HG03571 (cell line): Measurements from ENCODE around the gene HACL1.
"Not testable (repeated sequence)": the region's sequence is repeated elsewhere in the genome, so short reads cannot be mapped to it uniquely, and the experiment has no call there.

Experiments used
- ATAC-seq: cut with Tn5 transposase; IDR thresholded peaks from one replicate; pipeline ENCODE4 v1.9.1; 2021; ENCODE audit not compliant: unreplicated experiment

Gene HACL1

GRCh38 chr3:15581471-15582394 is 19.6 kb downstream of the HACL1 start:
- ATAC-seq = no peak

GRCh38 chr3:15579051-15579450 is 22.3 kb downstream of the HACL1 start:
- no peak for ATAC-seq

GRCh38 chr3:15578289-15578867 is 23.0 kb downstream of the HACL1 start:
- ATAC-seq = no peak

- no peak for ATAC-seq
Measured at GRCh38 chr3:15576475-15576874, 24.9 kb downstream of the HACL1 start.

GRCh38 chr3:15575446-15575845 is 25.9 kb downstream of the HACL1 start:
- ATAC-seq = no peak

- ATAC-seq = no peak
Measured at GRCh38 chr3:15572138-15572537, 29.2 kb downstream of the HACL1 start.

GRCh38 chr3:15563190-15563589 is 38.2 kb downstream of the HACL1 start:
- ATAC-seq = no peak

- no peak for ATAC-seq
Measured at GRCh38 chr3:15562560-15562959, 38.8 kb downstream of the HACL1 start.

- no peak for ATAC-seq
Measured at GRCh38 chr3:15558581-15558980, 42.8 kb downstream of the HACL1 start.

GRCh38 chr3:15557511-15557946 is 43.8 kb downstream of the HACL1 start:
- peak; percentile 58 for ATAC-seq

GRCh38 chr3:15556512-15556911 is 44.9 kb downstream of the HACL1 start:
- ATAC-seq = peak; percentile 91

- ATAC-seq = no peak
Measured at GRCh38 chr3:15553749-15554148, 47.6 kb downstream of the HACL1 start.

GRCh38 chr3:15551902-15552301 is 49.5 kb downstream of the HACL1 start:
- no peak for ATAC-seq

GRCh38 chr3:15549846-15550245 is 51.5 kb downstream of the HACL1 start:
- no peak for ATAC-seq

GRCh38 chr3:15542614-15543013 is 58.8 kb downstream of the HACL1 start:
- ATAC-seq = no peak

- no peak for ATAC-seq
Measured at GRCh38 chr3:15541371-15541770, 60.0 kb downstream of the HACL1 start.

- no peak for ATAC-seq
Measured at GRCh38 chr3:15539066-15539465, 62.3 kb downstream of the HACL1 start.

GRCh38 chr3:15538345-15538744 is 63.0 kb downstream of the HACL1 start:
- no peak for ATAC-seq

GRCh38 chr3:15536856-15537255 is 64.5 kb downstream of the HACL1 start:
- no peak for ATAC-seq

GRCh38 chr3:15535732-15536131 is 65.6 kb downstream of the HACL1 start:
- no peak for ATAC-seq

GRCh38 chr3:15532614-15533013 is 68.8 kb downstream of the HACL1 start:
- ATAC-seq = not testable (repeated sequence)

- ATAC-seq = no peak
Measured at GRCh38 chr3:15531346-15531745, 70.0 kb downstream of the HACL1 start.
